ENCODE results near the gene CLMN.
A peak's percentile ranks its signal among the peaks of the same experiment; 100 is the strongest.

Gene CLMN

GRCh38 chr14:95356245-95356869 is 36.6 kb upstream of the CLMN start:
- FAIRE-seq (no peak), DNase-seq (ENCODE audit: insufficient read length, low spot score) (no peak)

DNA sequence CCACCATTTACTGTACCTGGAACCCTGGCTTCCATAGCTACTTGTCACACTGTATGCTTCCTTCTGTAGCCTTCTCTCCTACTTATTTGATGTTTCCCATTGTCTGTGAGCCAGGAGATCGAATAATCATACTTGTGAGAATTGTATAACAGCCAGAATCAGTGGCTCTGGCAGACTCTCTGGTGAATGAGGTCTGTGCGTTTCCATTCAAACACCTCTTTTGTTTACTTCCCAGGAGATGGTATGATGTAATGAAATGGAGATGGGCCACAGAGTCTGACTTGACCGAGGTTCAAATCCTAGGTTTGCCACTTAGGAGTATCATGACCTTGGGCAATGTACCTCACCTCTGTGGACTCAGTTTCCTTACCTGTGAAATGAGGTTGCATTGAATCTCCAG is 35.7 kb upstream of the CLMN start:
- no peak for FAIRE-seq
- DNase-seq (ENCODE audit: insufficient read length, low spot score), result no peak
- TF ChIP-seq PAX5 (IDR thresholded peaks at IDR 0.05; ENCODE audit: insufficient read depth, low read length, severe bottlenecking), result no peak
- no peak for TF ChIP-seq POU2F2 (IDR thresholded peaks at IDR 0.05; ENCODE audit: low read depth, low read length)
- TF ChIP-seq SPI1 (IDR thresholded peaks at IDR 0.05; ENCODE audit: low read depth, low read length), result no peak
- TF ChIP-seq TAF1 (IDR thresholded peaks at IDR 0.05; ENCODE audit: low read depth, low read length), result no peak
- TF ChIP-seq POLR2AphosphoS5 (IDR thresholded peaks at IDR 0.05; ENCODE audit: low read depth, low read length), result no peak
- no peak for TF ChIP-seq POLR2A (IDR thresholded peaks at IDR 0.05; ENCODE audit: low read depth, low read length)

More at GRCh38 chr14:95356245-95356869, 36.6 kb upstream of the CLMN start:
- no peak for TF ChIP-seq SPI1 (IDR thresholded peaks at IDR 0.05; ENCODE audit: low read depth, low read length)
- TF ChIP-seq POLR2AphosphoS5 (IDR thresholded peaks at IDR 0.05; ENCODE audit: low read depth, low read length), result no peak
- no peak for TF ChIP-seq PAX5 (IDR thresholded peaks at IDR 0.05; ENCODE audit: insufficient read depth, low read length, severe bottlenecking)
- no peak for TF ChIP-seq TAF1 (IDR thresholded peaks at IDR 0.05; ENCODE audit: low read depth, low read length)
- TF ChIP-seq POU2F2 (IDR thresholded peaks at IDR 0.05; ENCODE audit: low read depth, low read length), result no peak

- FAIRE-seq (no peak), DNase-seq (ENCODE audit: insufficient read length, low spot score) (no peak)
- TF ChIP-seq SPI1 (IDR thresholded peaks at IDR 0.05; ENCODE audit: low read depth, low read length) (no peak), POLR2AphosphoS5 (IDR thresholded peaks at IDR 0.05; ENCODE audit: low read depth, low read length) (no peak), TAF1 (IDR thresholded peaks at IDR 0.05; ENCODE audit: low read depth, low read length) (no peak), POLR2A (IDR thresholded peaks at IDR 0.05; ENCODE audit: low read depth, low read length) (no peak), POU2F2 (IDR thresholded peaks at IDR 0.05; ENCODE audit: low read depth, low read length) (no peak), PAX5 (IDR thresholded peaks at IDR 0.05; ENCODE audit: insufficient read depth, low read length, severe bottlenecking) (no peak)
Observed at GRCh38 chr14:95354834-95355233, 35.1 kb upstream of the CLMN start.

GRCh38 chr14:95353664-95354063 is 34.0 kb upstream of the CLMN start:
- DNase-seq (ENCODE audit: insufficient read length, low spot score), result no peak
- TF ChIP-seq PAX5 (IDR thresholded peaks at IDR 0.05; ENCODE audit: insufficient read depth, low read length, severe bottlenecking), result no peak
- no peak for TF ChIP-seq POLR2A (IDR thresholded peaks at IDR 0.05; ENCODE audit: low read depth, low read length)
- no peak for TF ChIP-seq TAF1 (IDR thresholded peaks at IDR 0.05; ENCODE audit: low read depth, low read length)
- no peak for TF ChIP-seq POU2F2 (IDR thresholded peaks at IDR 0.05; ENCODE audit: low read depth, low read length)
- no peak for TF ChIP-seq SPI1 (IDR thresholded peaks at IDR 0.05; ENCODE audit: low read depth, low read length)
- no peak for TF ChIP-seq POLR2AphosphoS5 (IDR thresholded peaks at IDR 0.05; ENCODE audit: low read depth, low read length)
- FAIRE-seq, result peak; percentile 38

DNA sequence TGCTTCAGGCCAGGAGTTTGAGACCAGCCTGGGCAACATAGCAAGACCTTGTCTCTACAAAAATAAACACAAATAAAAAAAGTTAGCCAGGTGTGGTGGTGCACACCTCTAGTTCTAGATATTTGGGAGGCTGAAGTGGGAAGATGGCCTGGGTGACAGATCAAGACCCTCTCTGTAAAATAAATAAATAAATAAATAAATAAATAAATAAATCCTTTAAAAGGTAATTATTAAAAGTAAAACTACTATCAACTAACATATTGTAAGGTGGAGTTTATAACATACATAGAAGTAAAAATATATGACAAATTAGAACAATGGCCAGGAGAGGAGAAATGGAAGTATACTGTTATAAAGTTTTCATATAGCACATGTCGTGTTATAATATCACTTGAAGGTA is 33.3 kb upstream of the CLMN start:
- no peak for FAIRE-seq

DNA sequence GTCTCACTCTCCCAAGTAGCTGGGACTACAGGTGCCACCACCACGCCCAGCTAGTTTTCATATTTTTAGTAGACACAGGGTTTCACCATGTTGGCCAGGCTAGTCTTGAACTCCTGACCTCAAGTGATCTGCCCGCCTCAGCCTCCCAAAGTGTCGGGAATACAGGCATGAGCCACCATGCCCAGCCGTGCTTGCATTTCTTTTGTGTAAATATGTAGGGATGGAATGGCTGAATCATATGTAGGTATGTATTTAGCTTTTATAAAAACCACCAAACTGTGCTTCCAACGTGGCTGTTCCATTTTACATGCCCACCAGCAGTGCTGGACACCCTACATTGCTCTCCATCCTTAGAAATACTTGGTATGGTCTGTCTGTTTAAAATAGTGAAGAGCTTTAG is 32.8 kb upstream of the CLMN start:
- no peak for DNase-seq (ENCODE audit: insufficient read length, low spot score)
- FAIRE-seq, result no peak

More for the DNA sequence above, 33.3 kb upstream of the CLMN start:
- TF ChIP-seq SPI1 (IDR thresholded peaks at IDR 0.05; ENCODE audit: low read depth, low read length) (no peak), POU2F2 (IDR thresholded peaks at IDR 0.05; ENCODE audit: low read depth, low read length) (no peak), POLR2A (IDR thresholded peaks at IDR 0.05; ENCODE audit: low read depth, low read length) (no peak), TAF1 (IDR thresholded peaks at IDR 0.05; ENCODE audit: low read depth, low read length) (no peak), POLR2AphosphoS5 (IDR thresholded peaks at IDR 0.05; ENCODE audit: low read depth, low read length) (no peak), PAX5 (IDR thresholded peaks at IDR 0.05; ENCODE audit: insufficient read depth, low read length, severe bottlenecking) (no peak)
- DNase-seq (ENCODE audit: insufficient read length, low spot score), result no peak

GRCh38 chr14:95349241-95349640 is 29.5 kb upstream of the CLMN start:
- no peak for DNase-seq (ENCODE audit: insufficient read length, low spot score)
- TF ChIP-seq SPI1 (IDR thresholded peaks at IDR 0.05; ENCODE audit: low read depth, low read length), result no peak
- no peak for TF ChIP-seq TAF1 (IDR thresholded peaks at IDR 0.05; ENCODE audit: low read depth, low read length)
- TF ChIP-seq PAX5 (IDR thresholded peaks at IDR 0.05; ENCODE audit: insufficient read depth, low read length, severe bottlenecking), result no peak
- TF ChIP-seq POLR2AphosphoS5 (IDR thresholded peaks at IDR 0.05; ENCODE audit: low read depth, low read length), result no peak
- no peak for TF ChIP-seq POU2F2 (IDR thresholded peaks at IDR 0.05; ENCODE audit: low read depth, low read length)
- no peak for TF ChIP-seq POLR2A (IDR thresholded peaks at IDR 0.05; ENCODE audit: low read depth, low read length)
- no peak for FAIRE-seq

More for the DNA sequence above, 32.8 kb upstream of the CLMN start:
- TF ChIP-seq TAF1 (IDR thresholded peaks at IDR 0.05; ENCODE audit: low read depth, low read length) (no peak), POLR2A (IDR thresholded peaks at IDR 0.05; ENCODE audit: low read depth, low read length) (no peak), PAX5 (IDR thresholded peaks at IDR 0.05; ENCODE audit: insufficient read depth, low read length, severe bottlenecking) (no peak), POLR2AphosphoS5 (IDR thresholded peaks at IDR 0.05; ENCODE audit: low read depth, low read length) (no peak), SPI1 (IDR thresholded peaks at IDR 0.05; ENCODE audit: low read depth, low read length) (no peak), POU2F2 (IDR thresholded peaks at IDR 0.05; ENCODE audit: low read depth, low read length) (no peak)

GRCh38 chr14:95348395-95349080 is 28.8 kb upstream of the CLMN start:
- TF ChIP-seq POU2F2 (IDR thresholded peaks at IDR 0.05; ENCODE audit: low read depth, low read length) (no peak), POLR2AphosphoS5 (IDR thresholded peaks at IDR 0.05; ENCODE audit: low read depth, low read length) (no peak), TAF1 (IDR thresholded peaks at IDR 0.05; ENCODE audit: low read depth, low read length) (no peak), PAX5 (IDR thresholded peaks at IDR 0.05; ENCODE audit: insufficient read depth, low read length, severe bottlenecking) (no peak), SPI1 (IDR thresholded peaks at IDR 0.05; ENCODE audit: low read depth, low read length) (no peak), POLR2A (IDR thresholded peaks at IDR 0.05; ENCODE audit: low read depth, low read length) (no peak)
- FAIRE-seq, result no peak
- no peak for DNase-seq (ENCODE audit: insufficient read length, low spot score)

DNA sequence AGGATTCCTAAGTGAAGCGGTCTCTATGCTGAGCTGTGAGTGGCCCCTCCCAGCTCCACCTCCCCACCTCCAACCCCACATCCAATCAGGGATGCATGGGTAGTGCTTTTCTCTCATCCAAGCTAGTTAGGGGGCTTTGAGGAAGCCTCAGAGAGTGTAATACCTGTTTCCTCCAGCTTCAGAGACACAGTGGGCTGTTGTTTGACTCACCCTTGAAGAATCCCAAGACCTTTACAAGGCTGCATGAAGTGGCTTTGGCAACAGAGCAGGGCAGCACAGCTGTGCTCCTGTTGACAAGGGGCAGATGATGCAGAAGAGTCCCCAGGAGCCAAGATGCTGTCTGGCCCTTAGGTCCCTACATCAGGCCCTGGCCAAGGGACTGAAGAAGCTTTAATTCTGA is 27.1 kb upstream of the CLMN start:
- TF ChIP-seq POLR2A (IDR thresholded peaks at IDR 0.05; ENCODE audit: low read depth, low read length), result no peak
- TF ChIP-seq SPI1 (IDR thresholded peaks at IDR 0.05; ENCODE audit: low read depth, low read length), result no peak
- TF ChIP-seq POU2F2 (IDR thresholded peaks at IDR 0.05; ENCODE audit: low read depth, low read length), result no peak
- TF ChIP-seq PAX5 (IDR thresholded peaks at IDR 0.05; ENCODE audit: insufficient read depth, low read length, severe bottlenecking), result no peak
- no peak for TF ChIP-seq TAF1 (IDR thresholded peaks at IDR 0.05; ENCODE audit: low read depth, low read length)
- no peak for TF ChIP-seq POLR2AphosphoS5 (IDR thresholded peaks at IDR 0.05; ENCODE audit: low read depth, low read length)
- no peak for DNase-seq (ENCODE audit: insufficient read length, low spot score)
- no peak for FAIRE-seq

Data from GM12891 (cell line).